Liver (tissue), 3 donors: ENCODE results near the gene FLNB.

Source experiments
- EGR1 ChIP-seq, 2 donors: IDR thresholded peaks; 2 replicates each; pipeline ENCODE4 v1.6.1; 2016 to 2018; ENCODE audit warnings: antibody characterized with exemption in 2 of 2, low read depth in 2 of 2
- FOXA1 ChIP-seq: IDR thresholded peaks from 2 replicates; pipeline ENCODE4 v1.6.1; 2016; ENCODE audit warnings: antibody characterized with exemption
- GABPA ChIP-seq, 2 donors: IDR thresholded peaks in 1 of 2; conservative IDR thresholded peaks in 1 of 2; 2 replicates each; pipeline ENCODE4 v1.6.1; 2016; ENCODE audit warnings: antibody characterized with exemption in 2 of 2, mild to moderate bottlenecking in 1 of 2, moderate library complexity in 1 of 2
- RAD21 ChIP-seq, 2 donors: IDR thresholded peaks; 2 replicates each; pipeline ENCODE4 v1.6.1; 2016; ENCODE audit warnings: antibody characterized with exemption in 2 of 2, mild to moderate bottlenecking in 2 of 2
- TAF1 ChIP-seq: conservative IDR thresholded peaks from 2 replicates; pipeline ENCODE4 v1.6.1; 2016; ENCODE audit warnings: antibody characterized with exemption, mild to moderate bottlenecking
- YY1 ChIP-seq: IDR thresholded peaks from 2 replicates; pipeline ENCODE4 v1.6.1; 2016; ENCODE audit warnings: antibody characterized with exemption, mild to moderate bottlenecking
- TF ChIP-seq, protein P1 (sequence below): fragments of 150-350 bp; IDR thresholded peaks from 2 replicates; pipeline ENCODE4 v1.5.1; 2017; ENCODE audit warnings: improper control_type of control experiment, low read depth, low read length; ENCODE audit not compliant: missing input control
- TF ChIP-seq, protein P2 (sequence below): IDR thresholded peaks from 2 replicates; pipeline ENCODE4 v1.6.1; 2016; ENCODE audit warnings: antibody characterized with exemption
- TF ChIP-seq, protein P3 (sequence below): IDR thresholded peaks from 2 replicates; pipeline ENCODE4 v1.6.1; 2016; ENCODE audit warnings: antibody characterized with exemption, mild to moderate bottlenecking
- TF ChIP-seq, protein P4 (sequence below): IDR thresholded peaks from 2 replicates; pipeline ENCODE4 v1.6.1; 2016; ENCODE audit warnings: antibody characterized with exemption
- donor health status: healthy.
- donor health status: healthy.

DNA sequence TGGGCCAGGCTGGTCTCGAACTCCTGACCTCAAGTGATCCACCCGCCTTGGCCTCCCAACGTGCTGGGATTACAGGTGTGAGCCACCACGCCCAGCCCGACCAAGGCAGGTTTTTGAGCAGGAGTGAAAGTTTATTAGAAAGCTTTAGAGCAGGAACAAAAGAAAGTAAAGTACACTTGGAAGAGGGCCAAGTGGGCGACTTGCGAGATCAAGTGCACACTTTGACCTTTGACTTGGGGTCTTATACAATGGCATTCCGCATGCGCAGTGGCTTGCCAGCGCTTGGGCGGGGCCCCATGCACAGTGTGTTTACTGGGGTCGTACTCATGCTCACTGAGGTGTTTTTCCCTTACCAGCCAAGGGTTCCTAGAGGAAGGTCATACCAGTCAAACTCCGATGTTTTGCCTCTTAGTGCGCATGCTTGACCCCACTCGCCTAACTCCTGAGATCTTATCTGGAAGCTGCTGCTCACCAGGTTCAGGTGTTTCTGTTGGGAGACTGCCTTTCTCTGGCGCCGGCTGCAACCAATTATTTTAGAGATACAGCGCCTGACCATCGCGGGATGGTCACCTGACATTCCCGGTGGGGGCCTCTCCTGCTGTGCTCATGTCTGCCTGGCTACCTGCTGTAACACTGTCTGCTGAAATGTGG lies 46.9 kb upstream of the FLNB start:
- TF ChIP-seq, protein P1, sequence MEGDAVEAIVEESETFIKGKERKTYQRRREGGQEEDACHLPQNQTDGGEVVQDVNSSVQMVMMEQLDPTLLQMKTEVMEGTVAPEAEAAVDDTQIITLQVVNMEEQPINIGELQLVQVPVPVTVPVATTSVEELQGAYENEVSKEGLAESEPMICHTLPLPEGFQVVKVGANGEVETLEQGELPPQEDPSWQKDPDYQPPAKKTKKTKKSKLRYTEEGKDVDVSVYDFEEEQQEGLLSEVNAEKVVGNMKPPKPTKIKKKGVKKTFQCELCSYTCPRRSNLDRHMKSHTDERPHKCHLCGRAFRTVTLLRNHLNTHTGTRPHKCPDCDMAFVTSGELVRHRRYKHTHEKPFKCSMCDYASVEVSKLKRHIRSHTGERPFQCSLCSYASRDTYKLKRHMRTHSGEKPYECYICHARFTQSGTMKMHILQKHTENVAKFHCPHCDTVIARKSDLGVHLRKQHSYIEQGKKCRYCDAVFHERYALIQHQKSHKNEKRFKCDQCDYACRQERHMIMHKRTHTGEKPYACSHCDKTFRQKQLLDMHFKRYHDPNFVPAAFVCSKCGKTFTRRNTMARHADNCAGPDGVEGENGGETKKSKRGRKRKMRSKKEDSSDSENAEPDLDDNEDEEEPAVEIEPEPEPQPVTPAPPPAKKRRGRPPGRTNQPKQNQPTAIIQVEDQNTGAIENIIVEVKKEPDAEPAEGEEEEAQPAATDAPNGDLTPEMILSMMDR = no peak
- TF ChIP-seq, protein P2, sequence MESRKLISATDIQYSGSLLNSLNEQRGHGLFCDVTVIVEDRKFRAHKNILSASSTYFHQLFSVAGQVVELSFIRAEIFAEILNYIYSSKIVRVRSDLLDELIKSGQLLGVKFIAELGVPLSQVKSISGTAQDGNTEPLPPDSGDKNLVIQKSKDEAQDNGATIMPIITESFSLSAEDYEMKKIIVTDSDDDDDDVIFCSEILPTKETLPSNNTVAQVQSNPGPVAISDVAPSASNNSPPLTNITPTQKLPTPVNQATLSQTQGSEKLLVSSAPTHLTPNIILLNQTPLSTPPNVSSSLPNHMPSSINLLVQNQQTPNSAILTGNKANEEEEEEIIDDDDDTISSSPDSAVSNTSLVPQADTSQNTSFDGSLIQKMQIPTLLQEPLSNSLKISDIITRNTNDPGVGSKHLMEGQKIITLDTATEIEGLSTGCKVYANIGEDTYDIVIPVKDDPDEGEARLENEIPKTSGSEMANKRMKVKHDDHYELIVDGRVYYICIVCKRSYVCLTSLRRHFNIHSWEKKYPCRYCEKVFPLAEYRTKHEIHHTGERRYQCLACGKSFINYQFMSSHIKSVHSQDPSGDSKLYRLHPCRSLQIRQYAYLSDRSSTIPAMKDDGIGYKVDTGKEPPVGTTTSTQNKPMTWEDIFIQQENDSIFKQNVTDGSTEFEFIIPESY = no peak
- TF ChIP-seq, protein P3, sequence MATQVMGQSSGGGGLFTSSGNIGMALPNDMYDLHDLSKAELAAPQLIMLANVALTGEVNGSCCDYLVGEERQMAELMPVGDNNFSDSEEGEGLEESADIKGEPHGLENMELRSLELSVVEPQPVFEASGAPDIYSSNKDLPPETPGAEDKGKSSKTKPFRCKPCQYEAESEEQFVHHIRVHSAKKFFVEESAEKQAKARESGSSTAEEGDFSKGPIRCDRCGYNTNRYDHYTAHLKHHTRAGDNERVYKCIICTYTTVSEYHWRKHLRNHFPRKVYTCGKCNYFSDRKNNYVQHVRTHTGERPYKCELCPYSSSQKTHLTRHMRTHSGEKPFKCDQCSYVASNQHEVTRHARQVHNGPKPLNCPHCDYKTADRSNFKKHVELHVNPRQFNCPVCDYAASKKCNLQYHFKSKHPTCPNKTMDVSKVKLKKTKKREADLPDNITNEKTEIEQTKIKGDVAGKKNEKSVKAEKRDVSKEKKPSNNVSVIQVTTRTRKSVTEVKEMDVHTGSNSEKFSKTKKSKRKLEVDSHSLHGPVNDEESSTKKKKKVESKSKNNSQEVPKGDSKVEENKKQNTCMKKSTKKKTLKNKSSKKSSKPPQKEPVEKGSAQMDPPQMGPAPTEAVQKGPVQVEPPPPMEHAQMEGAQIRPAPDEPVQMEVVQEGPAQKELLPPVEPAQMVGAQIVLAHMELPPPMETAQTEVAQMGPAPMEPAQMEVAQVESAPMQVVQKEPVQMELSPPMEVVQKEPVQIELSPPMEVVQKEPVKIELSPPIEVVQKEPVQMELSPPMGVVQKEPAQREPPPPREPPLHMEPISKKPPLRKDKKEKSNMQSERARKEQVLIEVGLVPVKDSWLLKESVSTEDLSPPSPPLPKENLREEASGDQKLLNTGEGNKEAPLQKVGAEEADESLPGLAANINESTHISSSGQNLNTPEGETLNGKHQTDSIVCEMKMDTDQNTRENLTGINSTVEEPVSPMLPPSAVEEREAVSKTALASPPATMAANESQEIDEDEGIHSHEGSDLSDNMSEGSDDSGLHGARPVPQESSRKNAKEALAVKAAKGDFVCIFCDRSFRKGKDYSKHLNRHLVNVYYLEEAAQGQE = no peak
- TF ChIP-seq, protein P4, sequence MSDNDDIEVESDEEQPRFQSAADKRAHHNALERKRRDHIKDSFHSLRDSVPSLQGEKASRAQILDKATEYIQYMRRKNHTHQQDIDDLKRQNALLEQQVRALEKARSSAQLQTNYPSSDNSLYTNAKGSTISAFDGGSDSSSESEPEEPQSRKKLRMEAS = no peak
- TF ChIP-seq EGR1 (IDR thresholded peaks at IDR 0.05; ENCODE audit: low read depth in 2 of 2) (no peak), RAD21 (IDR thresholded peaks at IDR 0.05) (no peak), TAF1 (no peak), YY1 (no peak), GABPA (IDR thresholded peaks at IDR 0.05 in 1 of 2, conservative IDR thresholded peaks at IDR 0.05 in 1 of 2) (no peak), FOXA1 (no peak)
